ENCODE results near the gene KIF26B. TPM values are rescaled to one million over a fixed set of nuclear protein-coding genes. Genes with fewer than 3 reads are reported as not detected.

The KIF26B gene
- total RNA-seq, 1 donor from 2014 or later: 2.1 TPM

GRCh38 chr1:245216366-245217115 lies 61.8 kb downstream of the KIF26B start:
- TF ChIP-seq CTCF (IDR thresholded peaks at IDR 0.05; ENCODE audit: insufficient read depth, low read length, severe bottlenecking): no peak
- DNase-seq (ENCODE audit: low read depth) (no peak), FAIRE-seq (no peak)
- no peaks in the 10 kb centered on the region for H3K36me3 ChIP-seq (ENCODE audit: control insufficient read depth, insufficient read depth, low read length)
- H3K27me3 ChIP-seq (ENCODE audit: control insufficient read depth, insufficient read depth, low read length): no peaks in the 10 kb centered on the region
- H3K4me3 ChIP-seq (ENCODE audit: low read depth, low read length): no peak overlapping the region

- no peak for FAIRE-seq
- Histone ChIP-seq H3K4me3 (ENCODE audit: low read depth, low read length) (no peak overlapping the region), H3K27me3 (ENCODE audit: control insufficient read depth, insufficient read depth, low read length) (no peaks in the 10 kb centered on the region), H3K36me3 (ENCODE audit: control insufficient read depth, insufficient read depth, low read length) (no peaks in the 10 kb centered on the region)
- no peak for TF ChIP-seq CTCF (IDR thresholded peaks at IDR 0.05; ENCODE audit: insufficient read depth, low read length, severe bottlenecking)
- no peak for DNase-seq (ENCODE audit: low read depth)
Observed at GRCh38 chr1:245217853-245218608, 63.2 kb downstream of the KIF26B start.

- no peaks in the 10 kb centered on the region for H3K27me3 ChIP-seq (ENCODE audit: control insufficient read depth, insufficient read depth, low read length)
- no peak for FAIRE-seq
Observed at GRCh38 chr1:245220381-245220985, 65.7 kb downstream of the KIF26B start.

GRCh38 chr1:245221805-245222204 lies 67.0 kb downstream of the KIF26B start:
- FAIRE-seq (no peak), DNase-seq (ENCODE audit: low read depth) (no peak)
- Histone ChIP-seq H3K27me3 (ENCODE audit: control insufficient read depth, insufficient read depth, low read length) (no peaks in the 10 kb centered on the region), H3K36me3 (ENCODE audit: control insufficient read depth, insufficient read depth, low read length) (no peaks in the 10 kb centered on the region), H3K4me3 (ENCODE audit: low read depth, low read length) (no peak overlapping the region)
- no peak for TF ChIP-seq CTCF (IDR thresholded peaks at IDR 0.05; ENCODE audit: insufficient read depth, low read length, severe bottlenecking)

More at GRCh38 chr1:245220381-245220985, 65.7 kb downstream of the KIF26B start:
- no peak overlapping the region for H3K4me3 ChIP-seq (ENCODE audit: low read depth, low read length)
- no peaks in the 10 kb centered on the region for H3K36me3 ChIP-seq (ENCODE audit: control insufficient read depth, insufficient read depth, low read length)
- DNase-seq (ENCODE audit: low read depth): no peak
- no peak for TF ChIP-seq CTCF (IDR thresholded peaks at IDR 0.05; ENCODE audit: insufficient read depth, low read length, severe bottlenecking)

- Histone ChIP-seq H3K4me3 (ENCODE audit: low read depth, low read length) (no peak overlapping the region), H3K27me3 (ENCODE audit: control insufficient read depth, insufficient read depth, low read length) (no peaks in the 10 kb centered on the region), H3K36me3 (ENCODE audit: control insufficient read depth, insufficient read depth, low read length) (no peaks in the 10 kb centered on the region)
- no peak for TF ChIP-seq CTCF (IDR thresholded peaks at IDR 0.05; ENCODE audit: insufficient read depth, low read length, severe bottlenecking)
- FAIRE-seq: no peak
- no peak for DNase-seq (ENCODE audit: low read depth)
Observed at GRCh38 chr1:245222931-245223595, 68.3 kb downstream of the KIF26B start.

Data from bronchial epithelial cell (primary cell).